ENCODE data around the gene ZNF536.

Gene ZNF536

GRCh38 chr19:30535011-30535410, 162.8 kb downstream of the ZNF536 start:
- no peak for DNase-seq
- in situ Hi-C loops (cut with MboI; ENCODE audit: low pct_unique_long_range_greater_than_20kb, low sequenced_read_pairs): no loop called here

- in situ Hi-C loops (cut with MboI; ENCODE audit: low pct_unique_long_range_greater_than_20kb, low sequenced_read_pairs): no loop called here
- no peak for DNase-seq
These were observed 164.8 kb downstream of the ZNF536 start for GRCh38 chr19:30536975-30537374.

- in situ Hi-C loops (cut with MboI; ENCODE audit: low pct_unique_long_range_greater_than_20kb, low sequenced_read_pairs): no loop called here
These were observed 167.1 kb downstream of the ZNF536 start for GRCh38 chr19:30539315-30539714.

GRCh38 chr19:30539981-30540380, 167.8 kb downstream of the ZNF536 start:
- no peak for DNase-seq
- in situ Hi-C loops (cut with MboI; ENCODE audit: low pct_unique_long_range_greater_than_20kb, low sequenced_read_pairs): no loop called here

More at GRCh38 chr19:30539315-30539714, 167.1 kb downstream of the ZNF536 start:
- DNase-seq: no peak

GRCh38 chr19:30540761-30541160, 168.6 kb downstream of the ZNF536 start:
- in situ Hi-C loops (cut with MboI; ENCODE audit: low pct_unique_long_range_greater_than_20kb, low sequenced_read_pairs): no loop called here
- no peak for DNase-seq

- in situ Hi-C loops (cut with MboI; ENCODE audit: low pct_unique_long_range_greater_than_20kb, low sequenced_read_pairs): no loop called here
- no peak for DNase-seq
These were observed 169.4 kb downstream of the ZNF536 start for GRCh38 chr19:30541575-30541974.

GRCh38 chr19:30543243-30543945, 171.2 kb downstream of the ZNF536 start:
- DNase-seq: no peak
- in situ Hi-C loops (cut with MboI; ENCODE audit: low pct_unique_long_range_greater_than_20kb, low sequenced_read_pairs): no loop called here

GRCh38 chr19:30545752-30546151, 173.6 kb downstream of the ZNF536 start:
- in situ Hi-C loops (cut with MboI; ENCODE audit: low pct_unique_long_range_greater_than_20kb, low sequenced_read_pairs): no loop called here
- DNase-seq: no peak

- DNase-seq: no peak
- in situ Hi-C loops (cut with MboI; ENCODE audit: low pct_unique_long_range_greater_than_20kb, low sequenced_read_pairs): no loop called here
These were observed 174.1 kb downstream of the ZNF536 start for GRCh38 chr19:30546332-30546731.

- in situ Hi-C loops (cut with MboI; ENCODE audit: low pct_unique_long_range_greater_than_20kb, low sequenced_read_pairs): no loop called here
- no peak for DNase-seq
These were observed 175.1 kb downstream of the ZNF536 start for GRCh38 chr19:30547246-30547645.

- in situ Hi-C loops (cut with MboI; ENCODE audit: low pct_unique_long_range_greater_than_20kb, low sequenced_read_pairs): no loop called here
- DNase-seq: no peak
These were observed 177.0 kb downstream of the ZNF536 start for GRCh38 chr19:30549151-30549550.

- in situ Hi-C loops (cut with MboI; ENCODE audit: low pct_unique_long_range_greater_than_20kb, low sequenced_read_pairs): no loop called here
- no peak for DNase-seq
These were observed 179.1 kb downstream of the ZNF536 start for GRCh38 chr19:30551271-30551670.

- no peak for DNase-seq
- in situ Hi-C loops (cut with MboI; ENCODE audit: low pct_unique_long_range_greater_than_20kb, low sequenced_read_pairs): no loop called here
These were observed 180.4 kb downstream of the ZNF536 start for GRCh38 chr19:30552593-30552992.

GRCh38 chr19:30555075-30555790, 183.0 kb downstream of the ZNF536 start:
- in situ Hi-C loops (cut with MboI; ENCODE audit: low pct_unique_long_range_greater_than_20kb, low sequenced_read_pairs): no loop called here
- no peak for DNase-seq

- in situ Hi-C loops (cut with MboI; ENCODE audit: low pct_unique_long_range_greater_than_20kb, low sequenced_read_pairs): no loop called here
- DNase-seq: no peak
These were observed 183.6 kb downstream of the ZNF536 start for GRCh38 chr19:30555791-30556110.

GRCh38 chr19:30556230-30556711, 184.1 kb downstream of the ZNF536 start:
- in situ Hi-C loops (cut with MboI; ENCODE audit: low pct_unique_long_range_greater_than_20kb, low sequenced_read_pairs): no loop called here
- no peak for DNase-seq

GRCh38 chr19:30557212-30557611, 185.0 kb downstream of the ZNF536 start:
- no peak for DNase-seq
- in situ Hi-C loops (cut with MboI; ENCODE audit: low pct_unique_long_range_greater_than_20kb, low sequenced_read_pairs): no loop called here

- no peak for DNase-seq
- in situ Hi-C loops (cut with MboI; ENCODE audit: low pct_unique_long_range_greater_than_20kb, low sequenced_read_pairs): no loop called here
These were observed 185.9 kb downstream of the ZNF536 start for GRCh38 chr19:30557927-30558557.

- DNase-seq: no peak
- in situ Hi-C loops (cut with MboI; ENCODE audit: low pct_unique_long_range_greater_than_20kb, low sequenced_read_pairs): no loop called here
These were observed 186.6 kb downstream of the ZNF536 start for GRCh38 chr19:30558793-30559192.

- in situ Hi-C loops (cut with MboI; ENCODE audit: low pct_unique_long_range_greater_than_20kb, low sequenced_read_pairs): no loop called here
- no peak for DNase-seq
These were observed 187.3 kb downstream of the ZNF536 start for GRCh38 chr19:30559446-30559845.

Data from KBM-7 (cell line).